ENCODE measurements around the gene OLAH.

Gene OLAH

DNA sequence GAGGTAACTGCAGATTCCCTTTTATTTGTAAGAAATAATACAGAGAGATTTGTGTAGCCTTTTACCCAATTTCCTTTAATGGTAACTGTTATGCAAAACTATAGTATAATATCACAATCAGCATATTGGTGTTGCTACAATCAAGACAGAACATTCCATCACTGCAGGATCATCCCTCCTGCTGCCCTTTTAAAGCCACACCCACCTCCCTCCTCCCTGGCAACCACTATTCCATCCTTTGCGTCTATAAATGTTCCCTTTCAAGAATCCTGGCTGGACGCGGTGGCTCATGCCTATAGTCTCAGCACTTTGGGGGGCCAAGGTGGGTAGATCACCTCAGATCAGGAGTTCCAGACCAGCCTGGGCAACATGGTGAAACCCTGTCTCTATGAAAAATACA is 31.7 kb downstream of the OLAH start:
- no peak overlapping the region for H2BK5ac ChIP-seq (ENCODE audit: low read depth, low read length, poor library complexity, severe bottlenecking)
- no peak overlapping the region for H2BK120ac ChIP-seq (ENCODE audit: low read depth, low read length)
- H3K18ac ChIP-seq (ENCODE audit: low read depth in 1 of 2, low read length in 2 of 2), result no peak overlapping the region
- no peak overlapping the region for H4K91ac ChIP-seq (ENCODE audit: low read length)
- H3K23ac ChIP-seq (ENCODE audit: low read length in 2 of 2), result no peak overlapping the region
- H2BK15ac ChIP-seq (ENCODE audit: low read depth, poor library complexity, severe bottlenecking), result no peak overlapping the region
- H3K9ac ChIP-seq (ENCODE audit: low read length), result no peak overlapping the region
- H3K14ac ChIP-seq (ENCODE audit: low read length in 2 of 2), result no peak overlapping the region
- H3K4me3 ChIP-seq (ENCODE audit: insufficient read depth in 1 of 2, low read depth in 1 of 2, low read length in 2 of 2), result no peak overlapping the region
- no peak overlapping the region for H2AFZ ChIP-seq (ENCODE audit: low read depth, low read length)
- no peaks in the 10 kb centered on the region for H3K79me1 ChIP-seq (replicated peaks; ENCODE audit: low read length, poor library complexity, severe bottlenecking)
- 97% methylated on average over 3 of the region's 3 CpGs for WGBS
- H3K4ac ChIP-seq (ENCODE audit: low read depth in 1 of 2, low read length in 2 of 2), result no peak overlapping the region
- no peaks in the 10 kb centered on the region for H3K36me3 ChIP-seq (ENCODE audit: control insufficient read depth in 1 of 2, insufficient read depth in 2 of 2, low read depth in 1 of 2, low read length in 2 of 2)
- H4K8ac ChIP-seq (ENCODE audit: low read length), result no peak overlapping the region
- no peaks in the 10 kb centered on the region for H3K9me3 ChIP-seq (ENCODE audit: control insufficient read depth, low read length)
- no peak overlapping the region for H2BK12ac ChIP-seq (ENCODE audit: low read length in 2 of 2)
- H3K27ac ChIP-seq (ENCODE audit: low read length, poor library complexity, severe bottlenecking), result no peak overlapping the region
- DNase-seq, result no peak
- no peak overlapping the region for H3K4me2 ChIP-seq (ENCODE audit: low read length, poor library complexity, severe bottlenecking)
- H2AK5ac ChIP-seq (ENCODE audit: low read length, severe bottlenecking), result no peak overlapping the region
- H3K27me3 ChIP-seq (ENCODE audit: control insufficient read depth in 1 of 2, insufficient read depth in 1 of 2, low read length in 2 of 2), result no peaks in the 10 kb centered on the region
- no peaks in the 10 kb centered on the region for H3K4me1 ChIP-seq (ENCODE audit: control insufficient read depth, insufficient read depth, low read depth, low read length)

DNA sequence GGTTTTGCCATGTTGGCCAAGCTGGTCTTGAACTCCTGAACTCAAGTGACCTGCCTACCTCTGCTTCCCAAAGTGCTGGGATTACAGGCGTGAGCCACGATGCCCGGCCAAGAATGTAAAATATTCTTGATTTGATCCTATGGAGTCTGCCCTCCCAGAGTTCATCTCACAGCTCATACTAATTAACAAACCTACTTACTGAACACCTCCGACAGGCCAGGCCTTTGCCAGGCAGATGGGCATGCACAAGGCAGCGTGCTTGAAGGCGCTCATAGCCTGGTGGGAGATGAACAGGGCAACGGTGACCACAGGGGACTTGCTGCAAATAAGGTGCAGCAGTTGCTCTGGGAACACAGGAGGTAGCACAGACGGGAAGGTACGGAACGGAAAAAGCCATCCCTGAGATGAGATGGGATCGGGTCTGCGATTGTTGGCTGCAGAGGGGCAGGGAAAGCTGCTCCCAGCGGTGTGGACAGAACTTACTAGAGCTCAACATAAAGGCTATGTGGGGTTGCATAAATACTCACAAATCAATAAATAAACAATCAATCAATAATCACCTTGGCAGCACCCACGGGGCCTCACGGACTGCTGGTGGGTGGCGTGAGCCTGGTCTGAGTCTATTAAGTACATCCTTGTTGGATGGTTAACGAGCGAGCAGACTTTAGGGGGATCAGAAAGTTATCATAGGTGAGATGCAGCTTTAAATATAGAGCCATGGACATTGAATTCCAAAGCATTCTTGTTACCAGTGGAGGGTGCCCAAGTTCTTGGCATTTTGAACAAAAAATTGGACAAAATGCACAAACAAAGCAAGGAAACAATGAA is 40.1 kb downstream of the OLAH start:
- H3K27me3 ChIP-seq (ENCODE audit: control insufficient read depth in 1 of 2, insufficient read depth in 1 of 2, low read length in 2 of 2), result no peaks in the 10 kb centered on the region
- no peak overlapping the region for H3K4ac ChIP-seq (ENCODE audit: low read depth in 1 of 2, low read length in 2 of 2)
- no peak overlapping the region for H2BK120ac ChIP-seq (ENCODE audit: low read depth, low read length)
- no peak overlapping the region for H2BK12ac ChIP-seq (ENCODE audit: low read length in 2 of 2)
- no peak for DNase-seq
- WGBS, result 92% methylated on average over 18 of the region's 18 CpGs
- H2BK5ac ChIP-seq (ENCODE audit: low read depth, low read length, poor library complexity, severe bottlenecking), result no peak overlapping the region
- H2AK5ac ChIP-seq (ENCODE audit: low read length, severe bottlenecking), result no peak overlapping the region
- peak overlapping the region; percentile 19 for H2AFZ ChIP-seq (ENCODE audit: low read depth, low read length)
- H3K4me3 ChIP-seq (ENCODE audit: insufficient read depth in 1 of 2, low read depth in 1 of 2, low read length in 2 of 2), result peak overlapping the region; percentile 34 to 78
- peak overlapping the region; percentile 85 for H3K9ac ChIP-seq (ENCODE audit: low read length)
- H3K23ac ChIP-seq (ENCODE audit: low read length in 2 of 2), result no peak overlapping the region
- no peak overlapping the region for H3K18ac ChIP-seq (ENCODE audit: low read depth in 1 of 2, low read length in 2 of 2)
- H3K14ac ChIP-seq (ENCODE audit: low read length in 2 of 2), result no peak overlapping the region
- peak overlapping the region; percentile 48 for H3K27ac ChIP-seq (ENCODE audit: low read length, poor library complexity, severe bottlenecking)
- no peaks in the 10 kb centered on the region for H3K36me3 ChIP-seq (ENCODE audit: control insufficient read depth in 1 of 2, insufficient read depth in 2 of 2, low read depth in 1 of 2, low read length in 2 of 2)
- peak overlapping the region; percentile 22 for H4K91ac ChIP-seq (ENCODE audit: low read length)
- no peaks in the 10 kb centered on the region for H3K9me3 ChIP-seq (ENCODE audit: control insufficient read depth, low read length)
- H4K8ac ChIP-seq (ENCODE audit: low read length), result peak overlapping the region; percentile 13
- peaks cover 8% of the 10 kb centered on the region for H3K4me1 ChIP-seq (ENCODE audit: control insufficient read depth, insufficient read depth, low read depth, low read length)
- H2BK15ac ChIP-seq (ENCODE audit: low read depth, poor library complexity, severe bottlenecking), result no peak overlapping the region
- H3K79me1 ChIP-seq (replicated peaks; ENCODE audit: low read length, poor library complexity, severe bottlenecking), result no peaks in the 10 kb centered on the region
- peak overlapping the region; percentile 48 for H3K4me2 ChIP-seq (ENCODE audit: low read length, poor library complexity, severe bottlenecking)

DNA sequence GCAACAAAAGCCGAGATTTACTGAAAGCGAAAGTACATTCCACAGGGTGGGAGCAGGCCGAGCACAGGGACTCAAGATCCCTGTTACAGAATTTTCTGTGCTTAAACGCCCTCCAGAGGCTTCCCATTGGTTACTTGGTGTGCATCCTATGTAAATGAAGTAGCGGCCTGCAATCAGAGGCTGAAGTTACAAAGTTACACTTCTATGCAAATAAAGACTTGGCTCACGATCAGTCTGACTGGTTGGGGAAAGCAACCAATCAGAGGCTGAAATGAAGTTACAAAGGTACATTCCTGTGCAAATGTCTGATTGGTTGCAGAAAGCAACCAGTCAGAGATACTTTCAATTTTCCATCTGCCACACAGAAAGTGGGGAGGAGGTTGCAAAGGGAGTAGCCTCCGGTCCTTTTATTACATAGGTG is 40.8 kb downstream of the OLAH start:
- peak overlapping the region in 1 of 2 experiments; percentile 78 for H3K4me3 ChIP-seq (ENCODE audit: insufficient read depth in 1 of 2, low read depth in 1 of 2, low read length in 2 of 2)
- peak overlapping the region; percentile 48 for H3K4me2 ChIP-seq (ENCODE audit: low read length, poor library complexity, severe bottlenecking)
- no peak overlapping the region for H2BK12ac ChIP-seq (ENCODE audit: low read length in 2 of 2)
- H2AK5ac ChIP-seq (ENCODE audit: low read length, severe bottlenecking), result no peak overlapping the region
- H2BK120ac ChIP-seq (ENCODE audit: low read depth, low read length), result no peak overlapping the region
- WGBS, result 66% methylated on average over 6 of the region's 7 CpGs
- no peak overlapping the region for H3K4ac ChIP-seq (ENCODE audit: low read depth in 1 of 2, low read length in 2 of 2)
- no peak overlapping the region for H3K23ac ChIP-seq (ENCODE audit: low read length in 2 of 2)
- peak; percentile 71 for DNase-seq
- no peaks in the 10 kb centered on the region for H3K36me3 ChIP-seq (ENCODE audit: control insufficient read depth in 1 of 2, insufficient read depth in 2 of 2, low read depth in 1 of 2, low read length in 2 of 2)
- H4K91ac ChIP-seq (ENCODE audit: low read length), result no peak overlapping the region
- no peak overlapping the region for H3K14ac ChIP-seq (ENCODE audit: low read length in 2 of 2)
- H3K4me1 ChIP-seq (ENCODE audit: control insufficient read depth, insufficient read depth, low read depth, low read length), result peaks cover 8% of the 10 kb centered on the region
- no peak overlapping the region for H2BK5ac ChIP-seq (ENCODE audit: low read depth, low read length, poor library complexity, severe bottlenecking)
- H2AFZ ChIP-seq (ENCODE audit: low read depth, low read length), result no peak overlapping the region
- no peak overlapping the region for H2BK15ac ChIP-seq (ENCODE audit: low read depth, poor library complexity, severe bottlenecking)
- H3K18ac ChIP-seq (ENCODE audit: low read depth in 1 of 2, low read length in 2 of 2), result no peak overlapping the region
- peak overlapping the region; percentile 48 for H3K27ac ChIP-seq (ENCODE audit: low read length, poor library complexity, severe bottlenecking)
- no peaks in the 10 kb centered on the region for H3K27me3 ChIP-seq (ENCODE audit: control insufficient read depth in 1 of 2, insufficient read depth in 1 of 2, low read length in 2 of 2)
- H3K79me1 ChIP-seq (replicated peaks; ENCODE audit: low read length, poor library complexity, severe bottlenecking), result no peaks in the 10 kb centered on the region
- peak overlapping the region; percentile 13 for H4K8ac ChIP-seq (ENCODE audit: low read length)
- H3K9ac ChIP-seq (ENCODE audit: low read length), result peak overlapping the region; percentile 85
- no peaks in the 10 kb centered on the region for H3K9me3 ChIP-seq (ENCODE audit: control insufficient read depth, low read length)

DNA sequence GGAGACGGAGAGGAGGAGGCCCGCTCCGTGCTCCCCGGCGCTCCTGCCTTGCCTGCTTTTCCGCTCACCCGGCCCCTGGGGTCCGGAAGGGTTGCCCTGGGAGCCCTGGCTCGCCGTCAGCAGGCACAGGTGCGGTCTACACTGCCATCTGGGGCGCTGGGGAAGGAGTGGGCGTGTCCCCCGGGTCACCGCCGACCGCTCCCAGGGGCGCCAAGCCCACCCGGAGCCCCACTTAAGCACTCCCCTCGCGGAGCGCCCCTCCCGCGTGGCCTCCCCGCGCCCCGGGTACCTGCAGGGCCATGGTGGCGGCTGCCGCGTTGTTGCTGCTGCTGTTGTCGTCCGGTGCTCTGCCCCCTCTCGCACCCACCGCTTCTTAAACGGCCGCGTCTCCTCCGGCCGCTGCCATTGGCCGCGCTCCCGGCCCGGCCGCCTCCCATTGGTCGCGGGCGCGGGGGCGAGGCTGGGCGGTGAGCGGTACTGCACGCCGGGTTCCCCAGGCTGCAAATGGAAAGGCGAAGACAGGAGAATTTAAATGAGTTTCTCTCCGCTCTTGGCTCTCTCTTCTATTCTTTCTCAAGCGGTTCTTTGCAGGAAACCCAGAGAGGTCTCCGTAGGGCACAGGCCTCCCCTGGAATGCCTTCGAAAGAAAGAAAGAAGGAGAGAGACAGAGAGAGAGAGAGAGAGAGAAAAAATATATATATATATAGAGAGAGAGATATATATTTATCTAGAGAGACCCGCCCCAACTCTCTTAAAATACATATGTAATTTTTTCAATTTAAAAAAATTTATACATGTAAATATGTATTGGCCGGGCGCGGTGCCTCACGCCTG is 44.9 kb downstream of the OLAH start, which contains the start of gene ACBD7:
Gene ACBD7, minus strand, starts transcription at position 349 of the 834 bp plus-strand sequence. Its CDS starts 48 bp downstream, at position 301.
- H3K18ac ChIP-seq (ENCODE audit: low read depth in 1 of 2, low read length in 2 of 2), result no peak within 1 kb of the TSS
- no peak within 1 kb of the TSS for H2AFZ ChIP-seq (ENCODE audit: low read depth, low read length)
- H3K14ac ChIP-seq (ENCODE audit: low read length in 2 of 2), result no peak within 1 kb of the TSS
- peaks cover 0 to 3% of the 10 kb centered on the region in 2 experiments for H3K27me3 ChIP-seq (ENCODE audit: control insufficient read depth in 1 of 2, insufficient read depth in 1 of 2, low read length in 2 of 2)
- H3K4me1 ChIP-seq (ENCODE audit: control insufficient read depth, insufficient read depth, low read depth, low read length), result peaks cover 7% of the 10 kb centered on the region
- H3K9ac ChIP-seq (ENCODE audit: low read length), result peak within 1 kb of the TSS; percentile 26
- peak within 1 kb of the TSS; percentile 79 to 81 for H3K4me3 ChIP-seq (ENCODE audit: insufficient read depth in 1 of 2, low read depth in 1 of 2, low read length in 2 of 2)
- no peak within 1 kb of the TSS for H3K27ac ChIP-seq (ENCODE audit: low read length, poor library complexity, severe bottlenecking)
- H2BK15ac ChIP-seq (ENCODE audit: low read depth, poor library complexity, severe bottlenecking), result no peak within 1 kb of the TSS
- peak; percentile 77 for DNase-seq
- H2BK12ac ChIP-seq (ENCODE audit: low read length in 2 of 2), result no peak within 1 kb of the TSS
- no peak within 1 kb of the TSS for H3K23ac ChIP-seq (ENCODE audit: low read length in 2 of 2)
- H4K91ac ChIP-seq (ENCODE audit: low read length), result no peak within 1 kb of the TSS
- H3K79me1 ChIP-seq (replicated peaks; ENCODE audit: low read length, poor library complexity, severe bottlenecking), result no peaks in the 10 kb centered on the region
- H2BK120ac ChIP-seq (ENCODE audit: low read depth, low read length), result no peak within 1 kb of the TSS
- H3K4ac ChIP-seq (ENCODE audit: low read depth in 1 of 2, low read length in 2 of 2), result no peak within 1 kb of the TSS
- WGBS, result 8% methylated on average over 48 of the region's 63 CpGs
- H2BK5ac ChIP-seq (ENCODE audit: low read depth, low read length, poor library complexity, severe bottlenecking), result no peak within 1 kb of the TSS
- no peak within 1 kb of the TSS for H4K8ac ChIP-seq (ENCODE audit: low read length)
- H2AK5ac ChIP-seq (ENCODE audit: low read length, severe bottlenecking), result no peak within 1 kb of the TSS
- no peaks in the 10 kb centered on the region for H3K9me3 ChIP-seq (ENCODE audit: control insufficient read depth, low read length)
- H3K36me3 ChIP-seq (ENCODE audit: control insufficient read depth in 1 of 2, insufficient read depth in 2 of 2, low read depth in 1 of 2, low read length in 2 of 2), result no peaks in the 10 kb centered on the region
- peak within 1 kb of the TSS; percentile 100 for H3K4me2 ChIP-seq (ENCODE audit: low read length, poor library complexity, severe bottlenecking)
